HG02852 (cell line): ENCODE measurements around the gene PRKCB.
"Not testable (repeated sequence)": the region's sequence is repeated elsewhere in the genome, so short reads cannot be mapped to it uniquely, and the experiment has no call there.

Source experiments
- ATAC-seq: cut with Tn5 transposase; IDR thresholded peaks from one replicate; pipeline ENCODE4 v1.9.1; 2021; ENCODE audit warnings: mild to moderate bottlenecking, moderate library complexity; ENCODE audit not compliant: unreplicated experiment

Gene PRKCB

GRCh38 chr16:23998771-23999170, 163.0 kb downstream of the PRKCB start:
- no peak for ATAC-seq

GRCh38 chr16:23999663-24000062, 163.9 kb downstream of the PRKCB start:
- ATAC-seq: peak; percentile 75

GRCh38 chr16:24001710-24002109, 165.9 kb downstream of the PRKCB start:
- ATAC-seq: no peak

GRCh38 chr16:24002619-24003018, 166.8 kb downstream of the PRKCB start:
- no peak for ATAC-seq

- ATAC-seq: no peak
Measured at GRCh38 chr16:24005577-24005976, 169.8 kb downstream of the PRKCB start.

GRCh38 chr16:24007391-24007790, 171.6 kb downstream of the PRKCB start:
- no peak for ATAC-seq

- no peak for ATAC-seq
Measured at GRCh38 chr16:24007934-24008333, 172.2 kb downstream of the PRKCB start.

GRCh38 chr16:24009098-24009497, 173.3 kb downstream of the PRKCB start:
- no peak for ATAC-seq

- ATAC-seq: no peak
Measured at GRCh38 chr16:24009955-24010354, 174.2 kb downstream of the PRKCB start.

- peak; percentile 49 for ATAC-seq
Measured at GRCh38 chr16:24010440-24011089, 174.8 kb downstream of the PRKCB start.

GRCh38 chr16:24011237-24011636, 175.5 kb downstream of the PRKCB start:
- no peak for ATAC-seq

GRCh38 chr16:24013054-24013636, 177.4 kb downstream of the PRKCB start:
- ATAC-seq: no peak

GRCh38 chr16:24013864-24014645, 178.3 kb downstream of the PRKCB start:
- ATAC-seq: peak; percentile 91

GRCh38 chr16:24014955-24015354, 179.2 kb downstream of the PRKCB start:
- not testable (repeated sequence) for ATAC-seq

- no peak for ATAC-seq
Measured at GRCh38 chr16:24015923-24016322, 180.1 kb downstream of the PRKCB start.

- ATAC-seq: no peak
Measured at GRCh38 chr16:24018485-24018884, 182.7 kb downstream of the PRKCB start.

GRCh38 chr16:24022797-24023196, 187.0 kb downstream of the PRKCB start:
- ATAC-seq: no peak

GRCh38 chr16:24023621-24024020, 187.8 kb downstream of the PRKCB start:
- no peak for ATAC-seq

- ATAC-seq: no peak
Measured at GRCh38 chr16:24024971-24025370, 189.2 kb downstream of the PRKCB start.

- no peak for ATAC-seq
Measured at GRCh38 chr16:24027466-24027865, 191.7 kb downstream of the PRKCB start.

GRCh38 chr16:24029841-24030240, 194.1 kb downstream of the PRKCB start:
- not testable (repeated sequence) for ATAC-seq
